Uterus (tissue), 4 donors: Measurements from ENCODE around the gene OR2AG1. TPM values are rescaled to one million over a fixed set of nuclear protein-coding genes. Genes with fewer than 3 reads are reported as not detected.

ENCODE experiments used
- DNase-seq, 2 donors: peaks; one replicate each; pipeline ENCODE4 v3.0.0-alpha.2; 2019 to 2020
- H3K27ac ChIP-seq, 2 donors: fragments of 200-600 bp; sonication (generic); 1 replicate in 1 of 2; 2 replicates in 1 of 2; pipeline ENCODE4 v1.5.1; 2016 to 2018
- H3K27me3 ChIP-seq, 2 donors: fragments of 200-600 bp; sonication (generic); one replicate each; pipeline ENCODE4 v1.5.1; 2018 to 2019; ENCODE audit warnings: control low read depth in 1 of 2
- H3K36me3 ChIP-seq, 2 donors: fragments of 200-600 bp; sonication (generic); one replicate each; pipeline ENCODE4 v1.5.1; 2019; ENCODE audit warnings: control low read depth in 1 of 2
- H3K4me1 ChIP-seq, 2 donors: fragments of 200-600 bp; sonication (generic); one replicate each; pipeline ENCODE4 v1.5.1; 2018 to 2019; ENCODE audit warnings: control low read depth in 1 of 2
- H3K4me3 ChIP-seq, 2 donors: fragments of 200-600 bp; sonication (generic); 1 replicate in 1 of 2; 2 replicates in 1 of 2; pipeline ENCODE4 v1.5.1; 2018 to 2019; ENCODE audit warnings: mild to moderate bottlenecking in 1 of 2
- H3K9me3 ChIP-seq, 2 donors: fragments of 200-600 bp; sonication (generic); one replicate each; pipeline ENCODE4 v1.5.1; 2019; ENCODE audit warnings: control low read depth in 1 of 2
- POLR2A ChIP-seq, 2 donors: fragments of 450-650 bp; IDR thresholded peaks; one replicate each; pipeline ENCODE4 v1.6.1; 2016; ENCODE audit warnings: antibody characterized with exemption in 2 of 2, mild to moderate bottlenecking in 1 of 2, moderate library complexity in 1 of 2
- intact Hi-C: fragments of 100-400 bp; cut with DNase I; formaldehyde crosslinking; loops from one replicate; pipeline ENCODE4 v1.15.1; 2023; ENCODE audit warnings: low total_unique reads
- total RNA-seq, 4 donors: library from RNA; depleted of rRNA in 3 of 4; stranded (reverse); fragments of >200 nt in 3 of 4; gene quantifications; one replicate each; pipeline versions ENCODE4 v1.1.0 to v1.2.4, GENCODE V29; 2014 to 2023
- TF ChIP-seq, protein P1 (sequence below), 4 experiments: fragments of 200-600 bp in 2 of 4; fragments of 450-650 bp in 2 of 4; sonication (generic) in 2 of 4; IDR thresholded peaks; one replicate each; pipeline ENCODE4 v1.5.1; 2016 to 2019; ENCODE audit warnings: antibody characterized with exemption in 4 of 4, mild to moderate bottlenecking in 2 of 4, moderate library complexity in 1 of 4
- donor health status: DM: yes; HTN: yes; CAD: no.

The OR2AG1 gene, protein sequence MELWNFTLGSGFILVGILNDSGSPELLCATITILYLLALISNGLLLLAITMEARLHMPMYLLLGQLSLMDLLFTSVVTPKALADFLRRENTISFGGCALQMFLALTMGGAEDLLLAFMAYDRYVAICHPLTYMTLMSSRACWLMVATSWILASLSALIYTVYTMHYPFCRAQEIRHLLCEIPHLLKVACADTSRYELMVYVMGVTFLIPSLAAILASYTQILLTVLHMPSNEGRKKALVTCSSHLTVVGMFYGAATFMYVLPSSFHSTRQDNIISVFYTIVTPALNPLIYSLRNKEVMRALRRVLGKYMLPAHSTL
- not detected for total RNA-seq

GRCh38 chr11:6782720-6783119, at the start of gene OR2AG1:
Gene OR2AG1 (plus strand): TSS chr11:6783020. CDS start chr11:6785038, 2,018 bp downstream.
- DNase-seq, result no peak
- Histone ChIP-seq H3K9me3 (no peaks in the 10 kb centered on the region), H3K27ac (no peak within 1 kb of the TSS), H3K4me3 (no peak within 1 kb of the TSS), H3K36me3 (no peaks in the 10 kb centered on the region), H3K4me1 (no peaks in the 10 kb centered on the region), H3K27me3 (no peaks in the 10 kb centered on the region)
- TF ChIP-seq, protein P1, sequence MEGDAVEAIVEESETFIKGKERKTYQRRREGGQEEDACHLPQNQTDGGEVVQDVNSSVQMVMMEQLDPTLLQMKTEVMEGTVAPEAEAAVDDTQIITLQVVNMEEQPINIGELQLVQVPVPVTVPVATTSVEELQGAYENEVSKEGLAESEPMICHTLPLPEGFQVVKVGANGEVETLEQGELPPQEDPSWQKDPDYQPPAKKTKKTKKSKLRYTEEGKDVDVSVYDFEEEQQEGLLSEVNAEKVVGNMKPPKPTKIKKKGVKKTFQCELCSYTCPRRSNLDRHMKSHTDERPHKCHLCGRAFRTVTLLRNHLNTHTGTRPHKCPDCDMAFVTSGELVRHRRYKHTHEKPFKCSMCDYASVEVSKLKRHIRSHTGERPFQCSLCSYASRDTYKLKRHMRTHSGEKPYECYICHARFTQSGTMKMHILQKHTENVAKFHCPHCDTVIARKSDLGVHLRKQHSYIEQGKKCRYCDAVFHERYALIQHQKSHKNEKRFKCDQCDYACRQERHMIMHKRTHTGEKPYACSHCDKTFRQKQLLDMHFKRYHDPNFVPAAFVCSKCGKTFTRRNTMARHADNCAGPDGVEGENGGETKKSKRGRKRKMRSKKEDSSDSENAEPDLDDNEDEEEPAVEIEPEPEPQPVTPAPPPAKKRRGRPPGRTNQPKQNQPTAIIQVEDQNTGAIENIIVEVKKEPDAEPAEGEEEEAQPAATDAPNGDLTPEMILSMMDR (IDR thresholded peaks at IDR 0.05), result no peak
- intact Hi-C loops, result no loop called here

DNA sequence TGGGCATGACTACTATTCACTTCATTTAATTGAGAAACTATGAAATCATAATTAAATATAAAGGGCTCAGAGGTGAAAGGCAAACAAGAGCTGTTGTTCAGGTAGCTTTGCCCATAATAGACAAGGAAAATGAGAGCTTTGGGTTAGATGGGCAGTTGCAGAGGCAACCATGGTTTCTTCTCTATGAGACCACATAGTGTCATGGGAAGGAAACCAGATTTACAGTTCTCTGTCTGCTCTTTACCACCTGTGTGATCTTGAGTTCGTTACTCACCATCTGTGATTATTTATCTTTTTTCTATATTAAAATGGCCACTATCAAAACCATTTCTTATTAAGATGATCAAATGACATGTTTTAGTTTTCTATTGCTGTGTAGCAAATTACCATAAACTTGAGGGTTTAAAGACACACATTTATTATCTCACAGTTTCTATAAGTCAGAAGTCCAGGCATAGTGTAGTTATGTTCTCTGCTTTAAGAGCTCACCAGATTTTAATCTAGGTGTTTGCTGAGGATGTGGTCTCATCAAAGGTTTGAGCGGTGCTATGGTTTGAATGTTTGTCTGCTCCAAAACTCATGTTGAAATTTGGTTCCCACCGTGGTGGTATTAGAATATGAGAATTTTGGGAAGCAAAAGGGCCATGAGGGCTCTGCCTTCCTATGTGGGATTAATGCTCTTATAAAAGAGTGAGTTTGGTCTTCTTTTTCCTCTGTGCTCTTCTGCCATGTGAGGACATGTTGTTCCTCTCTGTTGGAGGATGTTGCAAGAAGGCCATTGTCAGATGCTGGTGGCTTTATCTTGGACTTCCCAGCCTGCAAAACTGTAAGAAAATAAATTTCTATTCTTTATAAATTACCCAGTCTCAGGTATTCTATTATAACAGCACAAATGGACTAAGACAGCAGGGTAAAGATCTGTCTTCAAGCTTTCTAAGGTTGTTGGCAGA, 49.2 kb upstream of the OR2AG1 start:
- no peak for DNase-seq
- H3K27me3 ChIP-seq, result no peaks in the 10 kb centered on the region
- intact Hi-C loops, result no loop called here
- no peak overlapping the region for H3K27ac ChIP-seq
- H3K36me3 ChIP-seq, result no peaks in the 10 kb centered on the region
- no peaks in the 10 kb centered on the region for H3K4me1 ChIP-seq
- no peak overlapping the region for H3K4me3 ChIP-seq
- no peaks in the 10 kb centered on the region for H3K9me3 ChIP-seq
- TF ChIP-seq, protein P1 (IDR thresholded peaks at IDR 0.05), result no peak
- TF ChIP-seq POLR2A (IDR thresholded peaks at IDR 0.05), result no peak

DNA sequence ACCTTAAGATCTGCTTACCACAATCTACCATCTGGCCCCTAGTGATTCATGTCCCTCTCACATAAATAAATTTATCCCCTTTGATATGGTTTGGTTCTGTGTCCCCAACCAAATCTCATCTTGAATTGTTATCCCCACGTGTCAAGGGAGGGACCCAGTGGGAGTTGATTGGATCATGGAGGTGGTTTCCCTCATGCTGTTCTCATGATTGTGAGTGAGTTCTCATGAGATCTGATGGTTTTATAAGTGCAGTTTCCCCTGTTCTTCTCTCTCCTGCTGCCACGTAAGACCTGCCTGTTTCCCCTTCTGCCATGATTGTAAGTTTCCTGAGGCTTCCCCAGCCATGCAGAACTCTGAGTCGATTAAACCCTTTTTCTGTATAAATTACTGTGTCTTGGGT, 48.2 kb upstream of the OR2AG1 start:
- no peak for TF ChIP-seq POLR2A (IDR thresholded peaks at IDR 0.05)
- TF ChIP-seq, protein P1 (IDR thresholded peaks at IDR 0.05), result no peak
- no peaks in the 10 kb centered on the region for H3K27me3 ChIP-seq
- no peaks in the 10 kb centered on the region for H3K36me3 ChIP-seq
- no peak for DNase-seq
- no peak overlapping the region for H3K4me3 ChIP-seq
- H3K27ac ChIP-seq, result no peak overlapping the region
- H3K9me3 ChIP-seq, result no peaks in the 10 kb centered on the region
- intact Hi-C loops, result no loop called here
- H3K4me1 ChIP-seq, result no peaks in the 10 kb centered on the region

GRCh38 chr11:6735306-6735705, 47.5 kb upstream of the OR2AG1 start:
- Histone ChIP-seq H3K4me1 (no peaks in the 10 kb centered on the region), H3K9me3 (no peaks in the 10 kb centered on the region), H3K27ac (no peak overlapping the region), H3K36me3 (no peaks in the 10 kb centered on the region), H3K27me3 (no peaks in the 10 kb centered on the region), H3K4me3 (no peak overlapping the region)
- no peak for DNase-seq
- no peak for TF ChIP-seq POLR2A (IDR thresholded peaks at IDR 0.05)
- TF ChIP-seq, protein P1 (IDR thresholded peaks at IDR 0.05), result no peak
- intact Hi-C loops, result no loop called here
